K562 (cell line): ENCODE results near the gene DDC. TPM values are rescaled to one million over a fixed set of nuclear protein-coding genes. Genes with fewer than 3 reads are reported as not detected.

Experiments
- ARID2 ChIP-seq: fragments of 450-650 bp; IDR thresholded peaks from 2 replicates; pipeline ENCODE4 v1.6.1; 2017; ENCODE audit warnings: antibody characterized with exemption, mild to moderate bottlenecking
- CCAR2 ChIP-seq: fragments of 200-400 bp; formaldehyde crosslinking; IDR thresholded peaks from 2 replicates; pipeline ENCODE4 v1.6.1; 2017; ENCODE audit warnings: mild to moderate bottlenecking, low read depth, low read length
- CTCFL ChIP-seq: IDR thresholded peaks from 2 replicates; pipeline ENCODE4 v1.6.1; 2011; ENCODE audit warnings: borderline replicate concordance, low read depth, mild to moderate bottlenecking, moderate library complexity, low read length; ENCODE audit not compliant: insufficient read depth, poor library complexity, severe bottlenecking
- DLX4 ChIP-seq: fragments of 250-450 bp; sonication (Bioruptor Pico); IDR thresholded peaks from 2 replicates; pipeline ENCODE4 v1.6.1; 2021; ENCODE audit warnings: mild to moderate bottlenecking
- GTF2F1 ChIP-seq: IDR thresholded peaks from 2 replicates; pipeline ENCODE4 v1.6.1; 2011; ENCODE audit warnings: low read depth, low read length, improper control_type of control experiment
- MLX ChIP-seq, 2 experiments: fragments of 450-650 bp in 1 of 2; sonication (generic) in 1 of 2; formaldehyde crosslinking; conservative IDR thresholded peaks; 2 replicates each; pipeline versions ENCODE4 v1.4.0 to v1.8.1; 2020 to 2022; ENCODE audit warnings: mild to moderate bottlenecking in 1 of 2, missing genetic modification reagents in 1 of 2
- NCOA4 ChIP-seq: fragments of 450-650 bp; IDR thresholded peaks from 2 replicates; pipeline ENCODE4 v1.6.1; 2018; ENCODE audit warnings: mild to moderate bottlenecking; ENCODE audit not compliant: partially characterized antibody
- NFIC ChIP-seq: fragments of 450-650 bp; IDR thresholded peaks from 2 replicates; pipeline ENCODE4 v1.6.1; 2017; ENCODE audit warnings: mild to moderate bottlenecking, inconsistent platforms
- RNF219 ChIP-seq: fragments of 250-450 bp; sonication (Bioruptor Pico); IDR thresholded peaks from 2 replicates; pipeline ENCODE4 v1.5.0; 2022; ENCODE audit warnings: mild to moderate bottlenecking
- RUNX1 ChIP-seq: sonication (generic); IDR thresholded peaks from 2 replicates; pipeline ENCODE4 v1.6.1; 2016; ENCODE audit warnings: antibody characterized with exemption, low read depth
- TAF15 ChIP-seq: fragments of 200-400 bp; formaldehyde crosslinking; IDR thresholded peaks from 2 replicates; pipeline ENCODE4 v1.6.1; 2017; ENCODE audit warnings: mild to moderate bottlenecking, low read depth, low read length, moderate library complexity
- ZNF124 ChIP-seq: sonication (generic); formaldehyde crosslinking; IDR thresholded peaks from 2 replicates; pipeline ENCODE4 v1.8.1; 2022; ENCODE audit warnings: missing genetic modification reagents
- polyA plus RNA-seq, 8 experiments: library from polyadenylated mRNA; depleted of rRNA in 4 of 8; stranded (reverse) in 5 of 8; unstranded in 3 of 8; fragments of >200 nt; fragmentation: Nextera tagmentation in 2 of 8; fragmentation: Illumina TruSeq in 1 of 8; extraction: Ambion mirVana in 2 of 8; extraction: Trizol in 1 of 8; gene quantifications; 2 replicates each; pipeline versions ENCODE4 v1.2.1 to v1.2.3, GENCODE V29; 2011 to 2014; ENCODE audit warnings: inconsistent platforms in 1 of 8, missing spikeins in 1 of 8
- total RNA-seq, 7 experiments: library from RNA; depleted of rRNA in 6 of 7; stranded (reverse); fragments of >200 nt in 6 of 7; fragmentation: Illumina TruSeq in 2 of 7; extraction: Trizol in 2 of 7; gene quantifications; 2 replicates each; pipeline versions ENCODE4 v1.2.1 to v1.2.3, GENCODE V29; 2011 to 2021; ENCODE audit warnings: low replicate concordance in 1 of 7
- TF ChIP-seq, protein P1 (sequence below): fragments of 450-650 bp; IDR thresholded peaks from 2 replicates; pipeline ENCODE4 v1.6.1; 2016; ENCODE audit warnings: low read depth

DDC gene
- total and polyA plus RNA-seq, 9 of the 15 experiments (the other 6 are each of a cell fraction or from before 2014, with no cell fraction given), result not detected

DNA sequence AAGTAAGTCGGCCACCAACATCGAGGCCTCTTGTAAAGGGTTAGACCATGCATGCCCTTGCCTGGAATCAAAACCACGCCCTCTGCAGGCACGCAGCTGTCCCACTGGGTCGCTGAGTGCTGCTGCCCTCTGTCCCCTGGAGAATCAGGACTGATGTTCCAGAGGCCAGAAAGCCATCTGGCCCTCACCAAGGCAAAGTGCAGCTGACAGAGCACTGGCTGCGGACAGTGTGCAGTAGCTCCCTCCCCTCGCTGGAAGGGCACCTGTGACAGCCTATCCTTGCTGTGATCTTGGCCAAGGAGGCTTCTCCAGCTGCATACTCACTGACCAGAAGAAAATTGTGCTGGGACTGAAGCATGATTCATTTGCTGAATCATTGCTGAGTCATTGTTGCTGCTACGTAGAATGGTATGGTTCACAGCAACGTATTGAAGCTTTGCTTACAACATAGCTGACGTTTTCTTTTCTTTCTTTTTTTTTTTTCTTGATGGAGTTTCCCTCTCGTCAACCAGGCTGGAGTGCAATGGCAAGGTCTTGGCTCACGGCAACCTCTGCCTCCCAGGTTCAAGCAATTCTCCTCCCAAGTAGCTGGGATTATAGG lies 30.4 kb downstream of the DDC start (continued):
- no peak for TF ChIP-seq RNF219 (CRISPR knock-in tag)
- TF ChIP-seq CCAR2, result no peak
- peak; percentile 57 for TF ChIP-seq CTCFL
- no peak for TF ChIP-seq ARID2
- TF ChIP-seq DLX4, result no peak
- no peak for TF ChIP-seq TAF15
- TF ChIP-seq NCOA4, result no peak
- no peak for TF ChIP-seq RUNX1
- peak; percentile 65 for TF ChIP-seq NFIC
- TF ChIP-seq MLX (CRISPR knock-in tag; conservative IDR thresholded peaks at IDR 0.05), result no peak
- TF ChIP-seq ZNF124, result no peak
- no peak for TF ChIP-seq GTF2F1
- TF ChIP-seq, protein P1, sequence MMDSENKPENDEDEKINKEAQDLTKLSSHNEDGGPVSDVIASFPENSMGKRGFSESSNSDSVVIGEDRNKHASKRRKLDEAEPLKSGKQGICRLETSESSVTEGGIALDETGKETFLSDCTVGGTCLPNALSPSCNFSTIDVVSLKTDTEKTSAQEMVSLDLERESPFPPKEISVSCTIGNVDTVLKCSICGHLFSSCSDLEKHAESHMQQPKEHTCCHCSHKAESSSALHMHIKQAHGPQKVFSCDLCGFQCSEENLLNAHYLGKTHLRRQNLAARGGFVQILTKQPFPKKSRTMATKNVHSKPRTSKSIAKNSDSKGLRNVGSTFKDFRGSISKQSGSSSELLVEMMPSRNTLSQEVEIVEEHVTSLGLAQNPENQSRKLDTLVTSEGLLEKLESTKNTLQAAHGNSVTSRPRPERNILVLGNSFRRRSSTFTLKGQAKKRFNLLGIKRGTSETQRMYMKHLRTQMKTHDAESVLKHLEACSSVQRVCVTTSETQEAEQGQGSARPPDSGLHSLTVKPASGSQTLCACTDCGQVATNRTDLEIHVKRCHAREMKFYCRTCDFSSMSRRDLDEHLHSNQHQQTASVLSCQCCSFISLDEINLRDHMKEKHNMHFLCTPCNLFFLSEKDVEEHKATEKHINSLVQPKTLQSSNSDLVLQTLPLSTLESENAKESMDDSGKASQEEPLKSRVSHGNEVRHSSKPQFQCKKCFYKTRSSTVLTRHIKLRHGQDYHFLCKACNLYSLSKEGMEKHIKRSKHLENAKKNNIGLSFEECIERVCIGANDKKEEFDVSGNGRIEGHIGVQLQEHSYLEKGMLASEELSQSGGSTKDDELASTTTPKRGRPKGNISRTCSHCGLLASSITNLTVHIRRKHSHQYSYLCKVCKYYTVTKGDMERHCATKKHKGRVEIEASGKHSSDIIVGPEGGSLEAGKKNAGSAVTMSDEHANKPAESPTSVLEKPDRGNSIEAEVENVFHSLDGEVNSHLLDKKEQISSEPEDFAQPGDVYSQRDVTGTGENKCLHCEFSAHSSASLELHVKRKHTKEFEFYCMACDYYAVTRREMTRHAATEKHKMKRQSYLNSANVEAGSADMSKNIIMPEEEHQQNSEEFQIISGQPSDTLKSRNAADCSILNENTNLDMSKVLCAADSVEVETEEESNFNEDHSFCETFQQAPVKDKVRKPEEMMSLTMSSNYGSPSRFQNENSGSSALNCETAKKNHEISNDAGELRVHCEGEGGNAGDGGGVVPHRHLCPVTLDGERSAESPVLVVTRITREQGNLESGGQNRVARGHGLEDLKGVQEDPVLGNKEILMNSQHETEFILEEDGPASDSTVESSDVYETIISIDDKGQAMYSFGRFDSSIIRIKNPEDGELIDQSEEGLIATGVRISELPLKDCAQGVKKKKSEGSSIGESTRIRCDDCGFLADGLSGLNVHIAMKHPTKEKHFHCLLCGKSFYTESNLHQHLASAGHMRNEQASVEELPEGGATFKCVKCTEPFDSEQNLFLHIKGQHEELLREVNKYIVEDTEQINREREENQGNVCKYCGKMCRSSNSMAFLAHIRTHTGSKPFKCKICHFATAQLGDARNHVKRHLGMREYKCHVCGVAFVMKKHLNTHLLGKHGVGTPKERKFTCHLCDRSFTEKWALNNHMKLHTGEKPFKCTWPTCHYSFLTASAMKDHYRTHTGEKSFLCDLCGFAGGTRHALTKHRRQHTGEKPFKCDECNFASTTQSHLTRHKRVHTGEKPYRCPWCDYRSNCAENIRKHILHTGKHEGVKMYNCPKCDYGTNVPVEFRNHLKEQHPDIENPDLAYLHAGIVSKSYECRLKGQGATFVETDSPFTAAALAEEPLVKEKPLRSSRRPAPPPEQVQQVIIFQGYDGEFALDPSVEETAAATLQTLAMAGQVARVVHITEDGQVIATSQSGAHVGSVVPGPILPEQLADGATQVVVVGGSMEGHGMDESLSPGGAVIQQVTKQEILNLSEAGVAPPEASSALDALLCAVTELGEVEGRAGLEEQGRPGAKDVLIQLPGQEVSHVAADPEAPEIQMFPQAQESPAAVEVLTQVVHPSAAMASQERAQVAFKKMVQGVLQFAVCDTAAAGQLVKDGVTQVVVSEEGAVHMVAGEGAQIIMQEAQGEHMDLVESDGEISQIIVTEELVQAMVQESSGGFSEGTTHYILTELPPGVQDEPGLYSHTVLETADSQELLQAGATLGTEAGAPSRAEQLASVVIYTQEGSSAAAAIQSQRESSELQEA, result no peak
